Uterus (tissue), 4 donors: ENCODE data around the gene TMED5. TPM values are rescaled to one million over a fixed set of nuclear protein-coding genes. Genes with fewer than 3 reads are reported as not detected.

Experiments
- DNase-seq, 2 donors: peaks; one replicate each; pipeline ENCODE4 v3.0.0-alpha.2; 2019 to 2020
- H3K27ac ChIP-seq, 2 donors: fragments of 200-600 bp; sonication (generic); 1 replicate in 1 of 2; 2 replicates in 1 of 2; pipeline ENCODE4 v1.5.1; 2016 to 2018
- H3K27me3 ChIP-seq, 2 donors: fragments of 200-600 bp; sonication (generic); one replicate each; pipeline ENCODE4 v1.5.1; 2018 to 2019; ENCODE audit warnings: control low read depth in 1 of 2
- H3K36me3 ChIP-seq, 2 donors: fragments of 200-600 bp; sonication (generic); one replicate each; pipeline ENCODE4 v1.5.1; 2019; ENCODE audit warnings: control low read depth in 1 of 2
- H3K4me1 ChIP-seq, 2 donors: fragments of 200-600 bp; sonication (generic); one replicate each; pipeline ENCODE4 v1.5.1; 2018 to 2019; ENCODE audit warnings: control low read depth in 1 of 2
- H3K4me3 ChIP-seq, 2 donors: fragments of 200-600 bp; sonication (generic); 1 replicate in 1 of 2; 2 replicates in 1 of 2; pipeline ENCODE4 v1.5.1; 2018 to 2019; ENCODE audit warnings: mild to moderate bottlenecking in 1 of 2
- H3K9me3 ChIP-seq, 2 donors: fragments of 200-600 bp; sonication (generic); one replicate each; pipeline ENCODE4 v1.5.1; 2019; ENCODE audit warnings: control low read depth in 1 of 2
- CTCF ChIP-seq, 4 experiments: fragments of 200-600 bp in 2 of 4; fragments of 450-650 bp in 2 of 4; sonication (generic) in 2 of 4; IDR thresholded peaks; one replicate each; pipeline ENCODE4 v1.5.1; 2016 to 2019; ENCODE audit warnings: antibody characterized with exemption in 4 of 4, mild to moderate bottlenecking in 2 of 4, moderate library complexity in 1 of 4
- POLR2A ChIP-seq, 2 donors: fragments of 450-650 bp; IDR thresholded peaks; one replicate each; pipeline ENCODE4 v1.6.1; 2016; ENCODE audit warnings: antibody characterized with exemption in 2 of 2, mild to moderate bottlenecking in 1 of 2, moderate library complexity in 1 of 2
- intact Hi-C: fragments of 100-400 bp; cut with DNase I; formaldehyde crosslinking; loops from one replicate; pipeline ENCODE4 v1.15.1; 2023; ENCODE audit warnings: low total_unique reads
- total RNA-seq, 4 donors: library from RNA; depleted of rRNA in 3 of 4; stranded (reverse); fragments of >200 nt in 3 of 4; gene quantifications; one replicate each; pipeline versions ENCODE4 v1.1.0 to v1.2.4, GENCODE V29; 2014 to 2023
- donor health status: DM: yes; HTN: yes; CAD: no.

TMED5 gene
- total RNA-seq, 4 donors from 2014 or later = 6.9 to 47.1 (median 37.6) TPM

GRCh38 chr1:93111561-93111960 lies 68.7 kb downstream of the TMED5 start:
- DNase-seq = no peak
- no peaks in the 10 kb centered on the region for H3K9me3 ChIP-seq
- intact Hi-C loops = no loop called here
- H3K27ac ChIP-seq = peak overlapping the region; percentile 15 to 26
- H3K4me3 ChIP-seq = no peak overlapping the region
- TF ChIP-seq CTCF (IDR thresholded peaks at IDR 0.05) = no peak
- TF ChIP-seq POLR2A (IDR thresholded peaks at IDR 0.05) = no peak
- no peaks in the 10 kb centered on the region for H3K36me3 ChIP-seq
- no peaks in the 10 kb centered on the region for H3K27me3 ChIP-seq
- H3K4me1 ChIP-seq = no peaks in the 10 kb centered on the region

GRCh38 chr1:93111065-93111464 lies 69.1 kb downstream of the TMED5 start:
- H3K4me1 ChIP-seq = no peaks in the 10 kb centered on the region
- DNase-seq = no peak
- TF ChIP-seq CTCF (IDR thresholded peaks at IDR 0.05) (no peak), POLR2A (IDR thresholded peaks at IDR 0.05) (no peak)
- H3K27me3 ChIP-seq = no peaks in the 10 kb centered on the region
- intact Hi-C loops = no loop called here
- H3K36me3 ChIP-seq = no peaks in the 10 kb centered on the region
- H3K4me3 ChIP-seq = no peak overlapping the region
- no peaks in the 10 kb centered on the region for H3K9me3 ChIP-seq
- H3K27ac ChIP-seq = peak overlapping the region in 1 of 2 donors; percentile 15

- intact Hi-C loops = no loop called here
- Histone ChIP-seq H3K27me3 (no peaks in the 10 kb centered on the region), H3K9me3 (no peaks in the 10 kb centered on the region), H3K27ac (no peak overlapping the region), H3K4me1 (no peaks in the 10 kb centered on the region), H3K36me3 (no peaks in the 10 kb centered on the region), H3K4me3 (no peak overlapping the region)
- TF ChIP-seq CTCF (IDR thresholded peaks at IDR 0.05) = no peak
- no peak for TF ChIP-seq POLR2A (IDR thresholded peaks at IDR 0.05)
- no peak for DNase-seq
These were observed 70.6 kb downstream of the TMED5 start for GRCh38 chr1:93109578-93109977.

GRCh38 chr1:93108335-93108734 lies 71.9 kb downstream of the TMED5 start:
- intact Hi-C loops = no loop called here
- Histone ChIP-seq H3K9me3 (no peaks in the 10 kb centered on the region), H3K27me3 (no peaks in the 10 kb centered on the region), H3K4me3 (no peak overlapping the region), H3K27ac (no peak overlapping the region), H3K4me1 (no peaks in the 10 kb centered on the region), H3K36me3 (no peaks in the 10 kb centered on the region)
- no peak for DNase-seq
- no peak for TF ChIP-seq CTCF (IDR thresholded peaks at IDR 0.05)
- no peak for TF ChIP-seq POLR2A (IDR thresholded peaks at IDR 0.05)

GRCh38 chr1:93107395-93107794 lies 72.8 kb downstream of the TMED5 start:
- DNase-seq = no peak
- Histone ChIP-seq H3K27me3 (no peaks in the 10 kb centered on the region), H3K9me3 (no peaks in the 10 kb centered on the region), H3K36me3 (no peaks in the 10 kb centered on the region), H3K4me3 (no peak overlapping the region), H3K4me1 (no peaks in the 10 kb centered on the region), H3K27ac (no peak overlapping the region)
- no peak for TF ChIP-seq POLR2A (IDR thresholded peaks at IDR 0.05)
- no peak for TF ChIP-seq CTCF (IDR thresholded peaks at IDR 0.05)
- intact Hi-C loops = no loop called here
